CD4-positive, alpha-beta T cell treated with Interleukin-15 for 1 hour (primary cell): ENCODE measurements around the gene CA9.

Experiments used
- DNase-seq: peaks from one replicate; pipeline ENCODE4 v3.0.0-alpha.2; 2020

The CA9 gene

DNA sequence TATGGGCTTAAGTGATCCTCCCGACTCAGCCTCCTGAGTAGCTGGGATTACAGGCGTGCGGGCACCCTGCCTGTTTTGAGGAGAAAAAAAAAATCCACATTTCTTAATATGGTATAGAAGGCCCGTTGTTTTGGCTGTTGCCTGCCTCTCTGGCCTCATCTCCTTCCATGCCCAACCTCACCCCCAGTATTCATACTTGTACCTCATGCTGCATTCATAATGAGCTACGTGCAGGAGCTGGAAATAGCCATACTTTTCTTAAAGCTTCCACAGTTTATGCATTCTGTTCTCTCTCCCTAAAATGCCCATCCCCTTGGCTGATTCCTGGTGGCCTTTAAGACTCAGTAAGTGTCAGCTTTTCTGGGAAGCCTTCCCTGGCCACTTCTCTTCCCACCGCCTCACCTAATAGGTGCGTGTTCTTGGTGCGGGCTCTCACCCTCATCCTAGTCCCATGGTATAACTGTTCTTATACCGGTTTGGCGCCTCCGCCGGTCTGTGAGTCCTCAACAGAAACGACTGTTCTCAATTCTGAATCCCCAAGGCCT, 18.1 kb downstream of the CA9 start:
- DNase-seq, result no peak

DNA sequence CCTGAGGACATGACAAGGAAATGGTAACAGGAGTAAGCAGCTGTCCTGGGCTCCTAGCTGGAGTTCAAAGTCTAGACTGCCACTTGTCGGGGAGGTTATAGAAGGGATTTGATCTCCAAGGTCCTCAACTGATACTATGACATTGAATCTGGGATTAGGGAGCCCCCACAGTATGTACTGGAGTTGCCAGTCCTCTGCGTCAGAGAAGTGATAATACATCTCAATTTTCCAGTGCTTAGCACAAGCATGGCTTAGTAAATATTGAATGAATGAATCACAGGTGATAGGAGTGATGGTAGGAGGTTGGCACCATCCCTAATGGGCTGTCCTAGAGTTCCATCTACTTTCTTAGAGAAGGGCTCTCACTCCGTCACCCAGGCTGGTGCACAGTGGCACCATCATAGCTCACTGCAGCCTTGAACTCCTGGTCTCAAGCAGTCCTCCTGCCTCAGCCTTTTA, 22.2 kb downstream of the CA9 start:
- no peak for DNase-seq

DNA sequence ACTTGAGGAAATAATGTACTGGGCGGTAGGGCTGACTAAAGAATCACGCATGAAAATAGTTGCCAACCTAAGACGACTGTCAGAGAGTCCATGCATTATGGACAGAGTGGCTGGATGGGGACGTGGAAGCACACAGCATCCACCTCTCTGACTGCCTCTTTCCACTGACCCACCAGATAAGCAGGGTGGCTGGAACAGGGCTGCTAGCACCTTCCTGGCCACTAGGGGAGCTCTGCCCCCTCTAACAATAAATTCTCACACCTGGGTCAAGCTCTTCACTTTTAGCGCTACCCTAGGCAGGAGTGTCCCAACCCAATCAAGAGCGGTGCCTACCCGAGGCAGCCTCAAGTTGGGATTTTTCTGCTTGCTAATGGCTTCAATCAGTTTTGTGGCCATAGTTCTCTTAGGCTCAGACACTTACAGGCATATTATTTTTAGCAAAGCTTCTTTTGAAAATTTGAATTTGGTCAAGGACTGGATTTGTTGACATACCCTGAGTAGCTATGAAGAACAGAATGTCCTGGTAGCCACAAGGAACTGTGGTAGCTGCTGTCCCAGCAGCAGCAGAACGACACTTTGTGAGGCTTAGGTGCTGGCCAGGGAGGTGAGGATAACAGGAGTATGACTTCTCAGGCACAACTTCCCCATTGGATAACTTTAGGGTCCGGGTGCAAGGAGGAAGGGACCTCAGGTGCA, 22.9 kb downstream of the CA9 start:
- peak; percentile 61 for DNase-seq

- no peak for DNase-seq
These were observed 23.8 kb downstream of the CA9 start for GRCh38 chr9:35697486-35697885.

GRCh38 chr9:35698231-35698630, 24.5 kb downstream of the CA9 start:
- no peak for DNase-seq

- no peak for DNase-seq
These were observed 26.3 kb downstream of the CA9 start for GRCh38 chr9:35700031-35700430.

- DNase-seq, result no peak
These were observed 27.2 kb downstream of the CA9 start for GRCh38 chr9:35700942-35701341.

DNA sequence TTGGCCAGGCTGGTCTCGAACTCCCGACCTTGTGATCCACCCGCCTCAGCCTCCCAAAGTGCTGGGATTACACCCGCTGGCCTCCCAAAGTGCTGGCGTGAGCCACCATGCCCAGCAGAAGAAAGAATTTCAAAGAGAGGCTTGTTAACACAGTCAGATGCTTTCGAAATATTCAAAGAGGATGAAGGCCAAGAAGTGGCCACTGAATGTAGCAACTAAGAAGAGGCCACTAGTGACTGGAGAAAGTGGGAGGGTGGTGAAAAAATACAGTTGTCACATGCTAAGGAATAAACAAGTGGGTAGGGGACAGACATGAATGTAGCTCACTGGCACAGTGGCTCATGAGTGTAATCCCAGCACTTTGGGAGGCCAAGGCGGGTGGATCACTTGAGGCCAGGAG, 29.0 kb downstream of the CA9 start:
- DNase-seq, result no peak

DNA sequence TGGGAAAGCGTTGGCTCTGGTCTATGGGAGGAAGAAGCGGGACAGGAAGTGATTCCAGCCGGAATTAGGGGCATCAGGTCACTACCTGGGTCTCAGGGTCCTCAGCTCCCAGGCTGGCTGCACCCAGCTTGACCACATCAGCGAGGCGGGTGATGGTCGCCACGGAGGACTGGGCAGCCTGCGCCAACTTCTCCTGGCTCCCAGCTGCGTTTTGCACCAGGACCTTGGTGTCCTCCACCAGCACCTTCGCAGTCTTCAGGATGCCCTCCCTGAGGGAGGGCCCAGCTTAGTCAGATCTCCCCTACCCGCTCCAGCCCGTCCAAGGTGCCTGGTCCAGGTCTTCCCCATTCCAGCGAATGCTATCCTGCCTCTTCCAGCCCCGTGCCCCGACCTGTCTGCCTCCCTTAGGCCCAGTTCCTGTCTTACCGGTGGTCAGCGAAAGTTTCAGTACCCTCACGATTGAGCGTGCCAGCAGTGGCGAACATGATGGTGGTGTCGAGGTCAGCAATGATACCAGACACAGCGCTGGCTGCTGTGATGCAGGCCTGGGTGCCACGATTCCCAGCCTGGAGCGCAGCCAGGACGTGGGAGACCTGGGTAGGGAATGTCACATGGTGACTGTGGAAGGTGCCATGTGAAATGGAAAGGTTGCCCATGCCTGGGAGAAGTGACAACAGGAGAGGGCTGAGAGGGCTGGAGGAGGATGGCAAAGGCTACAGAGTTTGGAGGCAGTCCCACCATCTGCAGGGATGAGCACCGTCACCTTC, 30.4 kb downstream of the CA9 start:
- no peak for DNase-seq

DNA sequence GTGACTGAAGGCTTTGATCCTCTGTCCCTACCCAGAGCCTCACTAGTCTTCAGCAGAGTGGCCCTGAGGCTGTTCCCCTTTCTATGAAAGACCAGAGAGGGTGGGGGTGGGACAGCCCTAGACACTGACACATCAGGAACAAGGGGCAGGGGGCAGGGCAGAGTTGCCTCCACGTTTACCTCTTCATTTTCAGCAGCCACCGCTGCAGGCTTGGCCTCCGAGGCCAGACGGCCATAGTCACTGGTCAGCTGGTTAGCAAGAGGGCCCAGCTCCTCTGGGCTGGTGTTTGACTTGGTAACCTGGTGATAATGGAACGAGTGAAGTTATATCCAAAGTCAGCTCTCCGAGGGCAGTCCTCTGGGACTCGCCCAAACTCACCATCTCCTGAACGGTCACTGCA, 31.6 kb downstream of the CA9 start:
- DNase-seq, result no peak

DNA sequence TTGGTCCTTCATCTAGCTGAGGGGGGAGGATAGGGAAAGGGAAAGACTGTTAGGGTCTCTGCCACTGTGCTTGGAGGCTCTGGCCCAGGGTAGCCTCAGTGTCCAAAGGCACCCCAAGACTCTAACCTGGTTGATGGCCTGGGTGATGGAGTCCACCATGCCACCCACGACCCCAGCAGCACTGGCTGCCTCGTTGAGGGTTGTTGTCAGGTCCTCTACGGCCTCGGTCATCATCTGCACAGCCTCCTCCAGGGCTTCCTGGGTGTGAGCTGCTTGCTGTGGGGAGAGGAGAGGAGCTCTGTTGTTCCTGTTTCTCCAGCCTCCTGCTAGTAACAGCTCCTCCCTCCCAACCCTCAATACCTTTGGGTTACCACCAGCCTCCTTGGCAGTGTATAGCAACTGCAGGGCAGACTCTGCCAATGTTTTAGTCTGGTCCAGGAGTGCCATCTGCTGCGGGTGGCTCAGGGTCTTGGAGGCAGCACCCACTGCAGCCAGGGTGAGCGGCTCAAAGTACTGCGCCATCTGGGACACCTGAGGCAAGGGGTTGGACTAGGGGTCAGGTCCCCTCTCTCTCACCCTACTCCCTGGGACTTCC, 32.2 kb downstream of the CA9 start:
- no peak for DNase-seq

GRCh38 chr9:35706951-35707350, 33.2 kb downstream of the CA9 start:
- DNase-seq, result no peak

- no peak for DNase-seq
These were observed 34.4 kb downstream of the CA9 start for GRCh38 chr9:35708146-35708545.

- DNase-seq, result no peak
These were observed 37.2 kb downstream of the CA9 start for GRCh38 chr9:35710818-35711500.

DNA sequence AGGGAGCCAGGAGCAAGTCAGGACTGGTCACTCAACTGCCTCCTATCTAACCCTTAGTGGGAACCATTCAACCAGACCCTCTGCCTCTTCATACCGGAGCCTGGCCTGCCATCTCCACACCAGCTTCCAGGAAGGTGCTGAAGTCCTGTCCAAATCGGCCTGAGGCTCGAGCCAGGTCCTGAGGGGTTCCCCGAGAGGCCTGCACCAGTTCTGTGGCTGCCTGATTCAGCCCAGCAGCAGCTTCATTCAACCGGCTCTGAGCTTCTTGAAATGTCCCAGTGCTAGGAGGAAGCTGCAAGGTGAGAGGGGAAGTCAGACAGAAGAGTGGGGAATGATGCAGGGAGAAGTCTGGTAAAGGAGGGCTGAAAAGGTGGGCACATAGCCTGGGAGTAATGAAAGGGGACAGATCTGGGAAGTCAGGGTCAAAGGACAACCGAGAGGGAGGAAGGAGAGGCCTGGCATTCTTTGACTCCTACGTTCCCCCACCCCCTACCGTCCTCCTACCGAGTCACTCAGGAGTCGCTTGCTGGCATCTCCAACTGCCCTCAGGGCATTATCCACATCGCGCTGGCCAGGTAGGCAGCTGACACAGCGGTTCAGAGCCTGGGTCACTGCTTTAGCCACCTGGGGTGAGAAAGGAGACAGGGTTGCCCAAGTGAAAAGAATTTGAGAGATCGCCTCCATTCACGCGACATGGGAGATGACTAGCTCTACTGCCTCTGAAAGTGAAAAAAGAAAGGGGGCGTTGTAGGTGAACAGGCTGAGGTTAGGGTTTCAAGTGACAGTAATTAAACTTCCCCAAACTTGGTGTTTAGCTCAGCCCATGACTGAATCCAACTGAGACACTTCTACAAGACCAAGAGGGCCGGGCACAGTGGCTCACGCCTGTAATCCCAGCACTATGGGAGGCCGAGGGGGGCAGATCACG, 38.0 kb downstream of the CA9 start:
- DNase-seq, result no peak

DNA sequence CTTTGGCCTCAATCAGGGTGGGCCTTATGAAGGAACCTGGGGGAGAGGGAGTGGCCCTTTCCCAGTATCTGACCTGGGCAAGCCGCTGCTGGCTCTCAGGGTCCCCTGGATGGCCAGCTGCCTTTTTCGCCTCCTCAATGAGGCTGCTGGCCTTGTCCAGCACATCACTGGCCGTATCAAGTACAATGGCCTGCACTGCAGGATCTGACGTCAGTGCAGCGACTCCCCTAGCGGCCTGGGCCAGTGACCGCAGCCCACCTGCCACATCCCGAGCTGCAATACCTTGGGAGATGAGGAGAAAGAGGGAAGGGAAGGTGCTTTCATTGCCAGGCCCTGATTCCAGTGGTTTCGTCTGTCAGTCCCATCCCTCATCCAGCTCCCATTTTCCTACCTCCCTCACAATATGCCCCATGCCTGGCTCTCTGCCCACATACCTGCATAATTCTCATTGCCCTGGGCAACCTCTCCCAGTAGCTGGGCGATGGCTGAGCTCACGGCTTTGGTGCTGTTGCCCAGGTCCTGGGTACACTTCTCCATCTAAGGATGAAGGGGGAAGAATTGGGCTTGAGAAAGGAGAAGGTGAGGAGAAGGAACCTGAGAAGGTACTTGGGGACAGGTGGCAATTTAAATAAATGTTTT, 39.2 kb downstream of the CA9 start:
- no peak for DNase-seq

DNA sequence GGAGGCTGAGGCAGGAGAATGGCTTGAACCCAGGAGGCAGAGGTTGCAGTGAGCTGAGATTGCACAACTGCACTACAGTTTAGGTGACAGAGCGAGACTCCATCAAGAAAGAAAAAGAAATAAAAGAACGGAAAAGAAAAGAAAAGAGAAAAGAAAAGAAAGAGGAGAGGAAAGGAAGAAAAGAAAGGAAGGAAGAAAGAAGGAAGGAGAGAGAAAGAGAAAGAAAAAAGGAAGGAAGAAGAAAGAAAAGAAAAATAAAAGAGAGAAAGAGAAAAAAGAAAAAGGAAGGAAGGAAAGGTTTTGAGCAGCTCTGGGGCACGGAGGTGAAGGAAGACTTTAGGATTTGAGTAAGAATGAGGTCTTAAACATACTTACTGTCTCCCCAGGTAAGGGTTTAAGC, 39.9 kb downstream of the CA9 start:
- no peak for DNase-seq

GRCh38 chr9:35714123-35714522, 40.4 kb downstream of the CA9 start:
- no peak for DNase-seq

DNA sequence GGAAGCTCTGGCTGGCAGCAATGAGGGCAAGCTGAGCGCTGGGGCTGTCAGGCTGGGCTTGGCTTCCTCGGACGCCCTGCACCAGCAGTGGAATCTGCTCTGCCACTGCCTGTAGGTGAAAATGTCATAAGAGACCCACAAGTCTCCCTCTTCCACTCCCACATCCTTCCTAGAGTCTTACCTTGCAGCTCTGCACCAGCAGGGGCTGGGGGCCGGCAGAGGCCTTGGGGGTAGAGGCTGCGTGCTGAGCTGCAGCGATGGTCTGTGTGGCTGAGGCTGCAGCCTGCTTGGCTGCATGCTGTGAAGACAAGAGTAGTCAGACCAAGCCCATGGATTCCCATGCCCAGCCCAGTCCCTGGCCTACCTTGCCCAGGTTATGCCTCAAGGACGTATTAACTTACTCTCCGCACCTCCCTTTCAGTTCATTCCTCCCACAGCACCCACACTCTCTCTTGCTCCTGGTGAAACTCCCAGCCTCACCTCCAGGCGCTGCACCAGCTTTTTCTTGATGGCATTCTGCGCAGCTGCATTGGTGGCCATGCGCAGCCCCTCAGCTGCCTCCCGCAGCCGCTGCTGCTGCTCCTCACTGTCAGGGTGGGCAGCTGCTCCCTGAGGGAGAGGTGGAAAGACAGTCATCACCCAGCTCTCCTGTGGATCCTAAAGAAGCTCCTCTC, 41.0 kb downstream of the CA9 start:
- no peak for DNase-seq

- DNase-seq, result no peak
These were observed 42.5 kb downstream of the CA9 start for GRCh38 chr9:35716230-35716629.
